Measurements from ENCODE around the gene SLC18A3. TPM values are rescaled to one million over a fixed set of nuclear protein-coding genes. Genes with fewer than 3 reads are reported as not detected.

SLC18A3 gene
- total RNA-seq, 1 donor from 2014 or later = 0.31 TPM

DNA sequence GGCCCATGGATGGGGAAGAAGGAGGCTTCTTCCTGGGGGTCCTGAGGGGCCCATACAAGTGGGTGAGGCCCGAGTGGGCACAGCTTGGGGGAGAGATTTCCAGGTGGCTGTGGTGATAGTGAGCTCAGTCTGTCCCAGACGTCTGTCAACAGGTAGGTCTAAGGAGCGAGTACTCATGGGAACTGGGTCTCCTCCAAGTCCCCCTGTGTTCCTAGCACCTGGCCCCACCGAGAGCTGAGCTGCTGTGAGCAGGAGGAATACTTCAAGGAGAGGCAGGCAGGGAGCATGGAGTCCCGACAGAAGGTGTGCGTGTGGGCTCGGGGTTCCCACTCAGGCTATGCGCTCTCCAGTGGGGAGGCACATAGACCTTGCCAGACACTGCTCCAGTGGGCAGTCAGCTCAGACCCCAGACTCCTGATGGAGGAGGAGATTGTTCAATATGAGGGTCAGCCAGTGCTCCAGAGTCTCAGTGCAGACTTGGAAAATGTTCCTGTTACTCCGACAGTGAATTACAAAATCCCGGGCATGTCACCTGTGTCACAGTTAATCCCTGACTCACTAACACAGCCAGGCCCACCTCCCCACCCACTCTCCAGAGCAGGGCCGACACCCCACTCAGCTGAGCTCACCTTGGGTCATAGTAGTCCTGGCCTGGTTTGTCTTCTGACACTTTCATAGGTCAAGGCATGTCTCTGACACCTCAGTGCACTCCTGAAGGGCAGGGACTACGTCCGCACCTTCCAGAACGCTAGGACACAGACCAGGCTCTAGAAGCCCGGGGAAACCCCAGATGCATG, 41.1 kb downstream of the SLC18A3 start:
- DNase-seq = no peak

DNA sequence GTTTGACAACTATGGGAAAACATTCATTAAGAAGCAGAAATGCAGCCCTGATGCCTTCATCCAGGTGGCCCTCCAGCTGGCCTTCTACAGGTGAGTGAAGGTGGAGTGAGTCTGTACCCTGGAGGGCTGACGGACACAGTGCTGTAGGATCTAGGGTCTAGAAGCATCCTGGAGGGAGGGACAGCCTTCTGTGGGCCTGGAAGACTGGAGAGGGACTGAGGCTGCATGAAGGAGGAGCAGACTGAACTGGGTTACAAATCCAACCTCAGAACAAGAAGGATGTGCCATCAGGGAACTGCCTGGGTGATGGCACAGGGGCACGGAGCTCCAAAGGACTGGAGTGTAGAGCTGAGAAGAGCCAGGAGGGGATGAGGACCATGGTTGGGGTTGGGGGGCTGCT, 41.8 kb downstream of the SLC18A3 start:
- no peak for DNase-seq

DNA sequence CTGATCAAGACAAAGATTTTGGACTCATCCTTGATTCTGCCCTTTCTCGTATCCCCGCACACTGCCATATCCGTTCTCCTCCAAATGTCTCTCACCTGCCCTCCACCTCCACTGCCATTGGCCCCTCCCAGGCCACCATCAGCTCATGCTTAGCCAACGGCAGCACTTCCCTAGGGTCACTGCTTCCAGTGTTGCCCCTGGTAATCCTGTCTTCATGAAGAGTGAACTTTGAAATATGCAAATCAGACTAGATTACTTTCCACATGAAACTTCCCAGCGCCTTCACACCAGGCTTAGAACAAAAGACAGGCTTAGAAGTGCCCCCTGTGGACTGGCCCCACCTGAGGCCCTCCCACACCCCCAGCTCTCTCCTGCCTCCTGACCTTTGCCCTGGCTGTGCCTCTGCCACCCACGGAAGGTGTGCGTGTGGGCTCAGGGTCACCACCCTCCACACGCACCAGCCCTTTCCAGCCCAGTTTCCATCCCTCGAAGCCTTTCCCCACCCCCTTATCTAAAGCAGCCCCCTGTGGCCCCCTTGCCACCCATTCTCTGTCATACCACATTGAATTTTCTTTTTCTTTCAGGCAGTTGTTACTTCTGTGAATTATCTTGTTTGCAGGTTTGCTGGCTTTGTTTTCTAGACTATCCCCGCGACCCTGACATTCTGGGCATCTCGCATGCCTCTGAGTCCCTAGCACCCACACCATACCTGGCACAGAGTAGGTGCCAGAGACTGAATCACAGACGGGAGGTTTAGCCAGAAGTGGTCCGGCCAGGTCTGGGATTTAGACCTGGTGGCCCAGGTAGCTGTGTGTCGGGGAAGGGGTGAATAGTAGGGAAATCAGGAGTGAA, 42.5 kb downstream of the SLC18A3 start:
- no peak for DNase-seq

DNA sequence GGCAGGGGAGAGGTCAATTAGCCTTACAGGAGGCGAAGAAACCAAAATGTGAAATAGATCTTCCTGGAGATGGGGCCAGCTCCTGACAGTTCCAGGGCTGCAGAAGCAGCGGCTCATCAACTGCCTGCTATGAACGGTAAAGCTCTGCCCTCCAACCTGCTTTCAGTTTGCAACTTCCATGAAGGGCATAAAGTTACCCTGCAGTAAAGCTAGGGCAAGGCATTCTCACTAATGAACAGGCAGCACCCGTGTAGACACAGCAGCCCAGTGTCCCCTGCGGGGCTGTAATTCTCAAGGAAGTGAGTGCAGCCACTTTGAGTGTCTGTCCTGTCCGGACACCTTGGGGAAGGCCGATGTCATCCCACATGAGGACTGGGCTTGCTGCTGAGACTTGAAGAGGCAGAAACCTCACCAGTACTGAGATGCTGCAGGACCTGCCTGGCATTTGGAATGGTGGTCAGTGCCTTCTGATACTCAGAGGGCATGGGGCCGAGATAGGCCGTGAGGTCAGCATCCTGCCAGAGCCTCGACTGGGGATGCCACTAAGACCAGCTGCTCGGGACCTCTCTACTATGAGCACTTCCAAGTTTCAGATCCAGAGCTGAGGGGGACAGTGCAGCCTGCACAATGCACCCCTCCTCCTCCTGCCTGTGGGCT, 43.3 kb downstream of the SLC18A3 start:
- DNase-seq = no peak

DNA sequence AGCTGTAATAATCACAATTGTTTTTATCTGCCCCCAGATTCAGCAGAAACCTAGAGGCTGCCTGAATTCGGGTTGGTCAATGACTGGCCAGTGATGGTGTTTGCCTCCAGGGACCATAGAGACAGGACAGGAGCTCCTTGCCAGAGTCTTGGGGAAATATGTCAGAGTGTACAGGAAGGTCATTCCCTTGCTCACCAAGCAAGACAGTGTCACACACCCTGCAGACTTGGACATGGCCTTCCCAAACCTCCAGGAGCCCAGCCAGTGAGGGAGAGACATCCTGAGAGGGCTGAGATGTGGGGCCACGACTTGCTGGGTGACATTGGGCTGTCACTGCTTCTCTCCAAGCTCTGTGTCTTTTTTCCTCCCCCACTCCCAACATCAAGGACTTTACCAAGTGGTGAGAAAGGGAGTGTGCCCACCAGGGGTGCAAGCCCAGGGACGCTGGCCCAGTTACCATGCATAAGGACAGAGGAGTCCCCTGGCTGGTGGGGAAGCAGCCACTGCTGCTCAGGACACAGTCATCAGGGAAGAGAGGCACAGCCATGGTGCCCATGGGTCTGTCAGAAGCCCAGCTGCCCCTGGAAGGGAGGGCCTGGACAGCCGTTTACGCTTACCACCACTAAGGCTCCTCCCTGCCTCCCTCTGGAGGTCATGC, 44.1 kb downstream of the SLC18A3 start:
- DNase-seq = no peak

DNA sequence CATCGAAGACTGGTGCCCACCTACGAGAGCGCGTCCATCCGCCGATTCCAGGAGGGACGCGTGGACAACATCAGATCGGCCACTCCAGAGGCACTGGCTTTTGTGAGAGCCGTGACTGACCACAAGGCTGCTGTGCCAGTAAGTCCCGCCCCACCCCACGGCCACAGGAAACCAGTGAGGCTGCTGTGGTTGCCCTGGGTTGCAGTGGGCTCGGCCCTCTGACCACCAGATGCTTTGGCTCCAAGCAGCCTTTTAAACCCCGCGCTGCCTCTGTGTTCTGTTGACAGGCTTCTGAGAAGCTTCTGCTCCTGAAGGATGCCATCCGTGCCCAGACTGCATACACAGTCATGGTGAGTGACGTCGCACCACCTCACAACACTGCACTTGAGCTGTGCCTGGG, 45.0 kb downstream of the SLC18A3 start:
- DNase-seq = no peak

DNA sequence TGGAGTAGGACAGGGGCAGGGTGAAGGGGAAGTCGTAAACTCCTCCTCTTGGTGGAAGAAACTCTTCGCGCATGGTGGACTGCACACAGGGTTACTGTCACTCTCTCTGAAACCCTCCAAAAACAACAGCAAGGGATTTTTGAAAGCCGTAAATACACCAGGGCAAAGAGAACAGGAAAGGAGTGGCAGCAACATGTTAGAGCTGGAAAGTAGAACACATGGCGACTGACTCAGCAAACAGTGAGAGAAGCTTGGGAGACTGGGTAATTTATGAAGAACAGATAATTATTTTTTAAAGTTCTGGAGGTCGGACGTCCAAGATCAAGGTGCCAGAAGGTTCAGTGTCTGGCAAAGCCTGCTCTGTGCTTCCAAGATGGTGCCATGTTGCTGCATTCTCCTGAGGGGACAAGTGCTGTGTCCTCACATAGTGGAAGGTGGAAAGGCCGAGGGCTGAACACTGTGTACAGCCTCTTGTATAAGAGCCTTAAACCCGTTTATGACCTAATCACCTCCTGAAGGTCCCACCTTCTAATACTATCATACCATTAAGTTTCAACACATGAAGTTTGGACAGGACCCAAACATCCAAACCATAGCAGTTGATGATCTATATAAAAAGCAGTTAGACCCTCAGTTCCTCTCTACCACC, 46.9 kb downstream of the SLC18A3 start:
- no peak for DNase-seq

DNA sequence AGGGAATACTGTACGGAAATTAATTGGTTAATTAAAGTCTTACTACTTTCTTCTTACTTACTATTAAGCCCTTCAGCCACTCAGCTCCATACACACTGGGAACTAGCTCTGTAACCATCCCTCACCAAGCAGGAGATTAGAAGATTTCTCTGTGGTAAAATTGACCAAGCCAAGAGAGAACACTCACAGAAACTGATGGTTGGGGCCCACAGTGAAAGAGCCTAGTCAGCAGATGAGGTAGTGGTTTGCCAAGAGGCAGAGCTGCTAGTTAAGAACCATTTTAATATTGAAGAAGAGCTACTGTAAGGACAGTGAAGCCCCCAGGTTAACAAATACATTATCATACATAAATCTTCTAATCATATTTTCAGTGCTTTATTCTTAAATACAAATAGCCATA, 47.5 kb downstream of the SLC18A3 start:
- DNase-seq = no peak

DNA sequence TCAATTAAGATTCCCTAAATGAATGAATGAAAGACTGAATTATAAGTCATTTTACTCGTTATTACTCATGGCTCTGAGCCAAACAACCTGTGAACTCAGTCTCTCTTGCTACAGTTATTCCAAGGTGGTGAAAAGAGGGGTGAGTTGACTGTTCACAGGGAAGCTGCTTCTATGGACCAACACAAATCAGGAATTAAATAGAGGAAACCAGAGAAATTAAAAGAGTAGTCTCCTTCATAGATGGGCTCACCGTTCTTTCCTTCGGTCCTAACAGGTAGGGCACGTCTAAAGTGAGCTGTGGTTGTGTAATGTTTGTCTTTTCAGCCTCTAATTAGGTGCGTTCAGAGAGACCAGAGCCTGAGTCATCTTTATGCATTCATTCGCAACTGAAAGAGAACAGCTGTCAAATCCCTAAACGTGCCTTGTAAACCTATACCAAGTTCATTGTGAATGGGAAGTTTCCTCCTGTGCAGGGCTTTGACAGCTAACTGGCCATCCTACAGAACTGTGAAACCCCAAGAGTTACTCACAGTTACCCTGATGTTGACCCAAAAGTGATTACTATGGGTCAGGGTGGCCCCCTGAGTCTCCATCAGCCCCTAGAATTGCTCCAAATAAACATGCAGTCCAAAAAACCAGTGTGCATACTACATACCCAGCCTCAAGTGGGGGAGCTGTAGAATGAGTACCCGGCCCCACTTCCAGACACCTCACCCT, 51.2 kb downstream of the SLC18A3 start:
- no peak for DNase-seq

Other genes starting within 250 kb of the SLC18A3 start
- gene DRGX, start 214.2 kb upstream of the SLC18A3 start, total RNA-seq = not detected
- 17.8 TPM for gene ERCC6, start 71.2 kb upstream of the SLC18A3 start, total RNA-seq
- gene CHAT, start 3.7 kb downstream of the SLC18A3 start, total RNA-seq = not detected
- not detected for gene C10orf53, start 69.3 kb downstream of the SLC18A3 start, total RNA-seq
- gene OGDHL, start 152.0 kb downstream of the SLC18A3 start, total RNA-seq = 1.4 TPM